ENCODE measurements around the gene KATNB1.

GRCh38 chr16:57757326-57757786, 21.8 kb downstream of the KATNB1 start:
- peak; percentile 95 for TF ChIP-seq CTCF (IDR thresholded peaks at IDR 0.05; ENCODE audit: low read length)
- no peak for TF ChIP-seq EZH2 (optimal IDR thresholded peaks at IDR 0.05; ENCODE audit: low read depth, low read length)
- TF ChIP-seq EZH2phosphoT487 (IDR thresholded peaks at IDR 0.05; ENCODE audit: low read length): no peak

All from MM.1S (cell line).